ENCODE results near the gene MLST8. TPM values are rescaled to one million over a fixed set of nuclear protein-coding genes. Genes with fewer than 3 reads are reported as not detected.

The MLST8 gene
- total and polyA plus RNA-seq, 2 experiments from 2014 or later = 100.0 to 117 TPM

DNA sequence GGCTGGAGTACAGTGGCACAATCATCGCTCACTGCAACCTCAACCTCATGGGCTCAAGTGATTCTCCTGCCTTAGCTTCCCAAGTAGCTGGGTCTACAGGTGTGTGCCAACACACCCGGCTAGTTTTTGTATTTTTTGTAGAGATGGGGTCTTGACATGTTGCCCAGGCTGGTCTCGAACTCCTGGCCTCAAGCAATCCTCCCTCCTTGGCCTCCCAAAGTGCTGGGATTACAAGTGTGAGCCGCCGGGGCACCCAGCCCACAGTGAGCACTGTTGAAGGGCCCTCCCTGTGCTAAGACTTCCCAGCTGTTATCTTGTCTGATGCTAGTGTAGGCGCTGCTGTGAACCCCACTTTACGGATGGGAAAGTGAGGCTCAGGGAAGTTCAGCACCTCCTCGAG, 16.9 kb upstream of the MLST8 start:
- no peak overlapping the region for H3K27ac ChIP-seq
- H3K27me3 ChIP-seq = no peaks in the 10 kb centered on the region
- TF ChIP-seq, protein P1, sequence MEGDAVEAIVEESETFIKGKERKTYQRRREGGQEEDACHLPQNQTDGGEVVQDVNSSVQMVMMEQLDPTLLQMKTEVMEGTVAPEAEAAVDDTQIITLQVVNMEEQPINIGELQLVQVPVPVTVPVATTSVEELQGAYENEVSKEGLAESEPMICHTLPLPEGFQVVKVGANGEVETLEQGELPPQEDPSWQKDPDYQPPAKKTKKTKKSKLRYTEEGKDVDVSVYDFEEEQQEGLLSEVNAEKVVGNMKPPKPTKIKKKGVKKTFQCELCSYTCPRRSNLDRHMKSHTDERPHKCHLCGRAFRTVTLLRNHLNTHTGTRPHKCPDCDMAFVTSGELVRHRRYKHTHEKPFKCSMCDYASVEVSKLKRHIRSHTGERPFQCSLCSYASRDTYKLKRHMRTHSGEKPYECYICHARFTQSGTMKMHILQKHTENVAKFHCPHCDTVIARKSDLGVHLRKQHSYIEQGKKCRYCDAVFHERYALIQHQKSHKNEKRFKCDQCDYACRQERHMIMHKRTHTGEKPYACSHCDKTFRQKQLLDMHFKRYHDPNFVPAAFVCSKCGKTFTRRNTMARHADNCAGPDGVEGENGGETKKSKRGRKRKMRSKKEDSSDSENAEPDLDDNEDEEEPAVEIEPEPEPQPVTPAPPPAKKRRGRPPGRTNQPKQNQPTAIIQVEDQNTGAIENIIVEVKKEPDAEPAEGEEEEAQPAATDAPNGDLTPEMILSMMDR (IDR thresholded peaks at IDR 0.05; ENCODE audit: low read depth, low read length) = no peak
- no peaks in the 10 kb centered on the region for H3K4me1 ChIP-seq (ENCODE audit: low read depth)
- no peaks in the 10 kb centered on the region for H3K9me3 ChIP-seq (ENCODE audit: low read depth)
- DNase-seq (ENCODE audit: low read depth in 1 of 2, low spot score in 1 of 2) = no peak
- H3K4me3 ChIP-seq = no peak overlapping the region
- H3K36me3 ChIP-seq = no peaks in the 10 kb centered on the region

DNA sequence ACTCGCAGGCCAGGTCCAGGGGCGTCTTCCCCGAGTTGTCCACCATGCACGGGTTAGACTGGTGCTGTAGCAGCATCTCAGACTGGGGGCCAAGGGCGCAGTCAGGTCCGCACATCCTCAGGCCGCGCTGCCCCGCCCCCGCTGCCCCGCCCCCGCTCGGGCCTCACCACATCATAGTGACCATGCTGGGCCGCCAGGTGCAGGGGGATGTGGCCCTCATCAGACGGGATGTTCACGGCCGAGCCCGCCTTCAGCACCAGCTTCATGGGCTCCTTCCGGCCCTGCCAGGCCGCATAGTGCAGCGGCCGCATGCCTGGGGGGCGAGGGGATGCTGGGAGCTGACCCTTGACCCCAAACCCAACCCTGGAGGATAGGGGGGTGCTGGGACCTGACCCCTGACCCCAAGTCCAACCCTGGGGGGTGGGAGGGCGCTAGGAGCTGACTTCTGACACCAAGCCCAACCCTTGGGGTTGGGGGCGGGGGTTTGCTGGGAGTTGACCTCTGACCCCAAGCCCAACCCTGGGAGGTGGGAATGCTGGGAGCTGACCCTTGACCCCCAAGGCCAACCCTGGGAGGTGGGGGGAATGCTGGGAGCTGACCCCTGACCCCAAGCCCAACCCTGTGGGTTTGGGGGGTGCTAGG, 15.9 kb upstream of the MLST8 start:
- H3K9me3 ChIP-seq (ENCODE audit: low read depth) = no peaks in the 10 kb centered on the region
- H3K27ac ChIP-seq = no peak overlapping the region
- no peak overlapping the region for H3K4me3 ChIP-seq
- TF ChIP-seq, protein P1 (IDR thresholded peaks at IDR 0.05; ENCODE audit: low read depth, low read length) = no peak
- H3K36me3 ChIP-seq = no peaks in the 10 kb centered on the region
- DNase-seq (ENCODE audit: low read depth in 1 of 2, low spot score in 1 of 2) = no peak
- no peaks in the 10 kb centered on the region for H3K27me3 ChIP-seq
- no peaks in the 10 kb centered on the region for H3K4me1 ChIP-seq (ENCODE audit: low read depth)

DNA sequence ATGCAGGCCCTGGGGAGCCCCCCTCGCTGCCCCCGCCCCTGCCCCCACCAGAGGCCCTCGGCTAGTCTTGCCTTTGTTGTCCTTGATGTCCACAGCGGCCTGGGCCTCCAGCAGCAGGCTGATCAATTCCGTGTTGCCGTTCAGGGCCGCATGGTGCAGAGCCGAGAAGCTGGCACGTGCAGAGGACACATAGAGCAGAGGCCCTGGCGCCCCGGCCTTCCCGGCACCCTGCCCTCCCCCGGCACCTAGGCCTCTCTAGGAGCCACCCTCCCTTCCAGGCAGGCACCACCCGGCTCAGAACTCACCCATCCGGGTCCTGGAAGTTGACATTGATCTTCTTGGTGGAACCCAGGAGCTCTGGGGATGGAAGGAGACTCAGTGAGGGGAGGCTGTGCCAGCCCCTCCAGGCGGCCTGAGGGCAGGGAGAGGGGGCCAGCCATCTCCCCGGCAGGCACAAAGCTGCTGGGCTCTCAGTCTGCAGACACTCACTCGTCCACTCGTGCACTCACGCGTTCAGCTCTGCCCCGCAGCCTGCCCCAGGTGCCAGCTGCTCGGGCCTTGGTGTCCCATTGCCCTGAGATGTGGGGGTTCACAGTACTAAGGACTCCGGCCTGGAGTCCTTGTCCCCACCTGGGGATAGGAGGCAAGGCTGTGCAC, 15.1 kb upstream of the MLST8 start:
- no peak overlapping the region for H3K27ac ChIP-seq
- peaks cover 2% of the 10 kb centered on the region for H3K4me1 ChIP-seq (ENCODE audit: low read depth)
- H3K27me3 ChIP-seq = no peaks in the 10 kb centered on the region
- DNase-seq (ENCODE audit: low read depth in 1 of 2, low spot score in 1 of 2) = no peak
- no peak overlapping the region for H3K4me3 ChIP-seq
- H3K36me3 ChIP-seq = no peaks in the 10 kb centered on the region
- TF ChIP-seq, protein P1 (IDR thresholded peaks at IDR 0.05; ENCODE audit: low read depth, low read length) = no peak
- no peaks in the 10 kb centered on the region for H3K9me3 ChIP-seq (ENCODE audit: low read depth)

DNA sequence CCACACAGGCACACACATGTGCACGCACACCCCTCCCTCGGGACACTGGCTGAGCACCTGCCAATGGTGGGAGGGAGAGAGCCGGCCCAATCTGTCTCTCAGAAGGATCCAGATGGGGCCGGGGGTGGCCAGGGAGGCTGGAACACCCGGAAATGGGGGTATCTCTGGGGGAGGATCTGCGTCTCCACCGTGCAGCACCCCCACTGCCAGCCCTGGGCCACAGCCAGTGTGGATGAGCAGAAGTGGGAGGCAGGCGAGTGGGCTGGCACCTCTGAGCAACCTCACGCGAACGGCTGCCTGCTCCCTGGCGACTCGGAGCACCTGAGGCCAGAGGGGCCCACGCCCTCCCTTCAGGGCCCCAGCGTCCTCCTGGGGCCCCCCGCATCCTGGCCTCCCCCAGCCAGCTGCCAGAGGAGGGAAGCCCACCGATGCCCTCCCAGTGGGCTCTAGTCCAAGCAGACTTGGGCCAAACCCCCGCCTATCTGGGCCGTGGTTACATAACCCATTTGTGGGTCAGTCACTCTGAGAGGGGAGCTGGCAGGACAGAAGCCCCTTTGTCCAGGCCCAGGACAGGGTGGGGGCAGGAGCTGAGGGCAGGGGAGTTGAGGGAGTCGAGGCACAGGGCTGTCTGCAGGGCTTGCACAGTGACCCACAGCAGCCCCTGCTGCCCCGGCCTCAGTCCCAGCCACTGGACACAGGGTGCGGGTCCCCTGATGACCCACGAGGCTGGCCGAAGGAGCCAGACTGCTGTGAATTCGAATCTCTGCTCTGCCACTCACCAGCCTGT, 14.4 kb upstream of the MLST8 start:
- TF ChIP-seq, protein P1 (IDR thresholded peaks at IDR 0.05; ENCODE audit: low read depth, low read length) = no peak
- H3K27ac ChIP-seq = no peak overlapping the region
- H3K27me3 ChIP-seq = no peaks in the 10 kb centered on the region
- H3K36me3 ChIP-seq = no peaks in the 10 kb centered on the region
- no peak overlapping the region for H3K4me3 ChIP-seq
- no peaks in the 10 kb centered on the region for H3K9me3 ChIP-seq (ENCODE audit: low read depth)
- peaks cover 5% of the 10 kb centered on the region for H3K4me1 ChIP-seq (ENCODE audit: low read depth)
- no peak for DNase-seq (ENCODE audit: low read depth in 1 of 2, low spot score in 1 of 2)

DNA sequence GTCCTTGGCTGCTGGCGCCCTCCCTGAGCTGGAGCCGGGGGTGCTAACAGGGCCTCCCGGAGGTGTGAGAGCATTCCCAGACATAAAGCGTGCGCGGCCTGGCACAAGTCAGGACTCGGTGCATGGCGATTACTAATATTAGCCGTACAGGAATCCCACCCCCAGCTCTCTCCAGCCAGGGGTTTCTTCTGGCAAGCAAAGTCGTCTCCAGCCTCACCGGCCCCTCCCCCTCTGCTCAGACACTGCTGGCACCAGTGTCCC, 13.9 kb upstream of the MLST8 start:
- Histone ChIP-seq H3K4me1 (ENCODE audit: low read depth) (peaks cover 5% of the 10 kb centered on the region), H3K9me3 (ENCODE audit: low read depth) (no peaks in the 10 kb centered on the region), H3K27me3 (no peaks in the 10 kb centered on the region), H3K4me3 (no peak overlapping the region), H3K27ac (no peak overlapping the region), H3K36me3 (no peaks in the 10 kb centered on the region)
- DNase-seq (ENCODE audit: low read depth in 1 of 2, low spot score in 1 of 2) = no peak
- TF ChIP-seq, protein P1 (IDR thresholded peaks at IDR 0.05; ENCODE audit: low read depth, low read length) = no peak

Measured in cardiac muscle cell (in vitro differentiated cells and primary cell).